ENCODE data around the gene MYOC.
"Not testable (repeated sequence)": the region's sequence is repeated elsewhere in the genome, so short reads cannot be mapped to it uniquely, and the experiment has no call there.

Gene MYOC

DNA sequence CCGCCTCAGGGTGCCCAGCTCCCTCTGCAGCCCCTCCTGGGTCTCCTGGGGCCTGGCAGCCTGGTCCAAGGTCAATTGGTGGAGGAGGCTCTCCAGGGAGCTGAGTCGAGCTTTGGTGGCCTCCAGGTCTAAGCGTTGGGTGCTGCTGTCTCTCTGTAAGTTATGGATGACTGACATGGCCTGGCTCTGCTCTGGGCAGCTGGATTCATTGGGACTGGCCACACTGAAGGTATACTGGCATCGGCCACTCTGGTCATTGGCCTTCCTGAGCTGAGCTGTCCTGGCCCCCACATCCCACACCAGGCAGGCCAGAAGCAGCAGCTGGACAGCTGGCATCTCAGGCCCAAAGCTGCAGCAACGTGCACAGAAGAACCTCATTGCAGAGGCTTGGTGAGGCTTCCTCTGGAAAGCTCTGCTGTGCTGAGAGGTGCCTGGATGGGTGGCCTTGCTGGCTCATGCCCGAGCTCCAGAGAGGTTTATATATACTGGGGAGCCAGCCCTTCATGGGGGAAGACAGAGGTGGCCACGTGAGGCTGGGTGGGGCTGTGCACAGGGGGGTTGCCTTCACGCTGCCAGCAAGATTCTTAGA lies at the start of gene MYOC:
MYOC (minus strand) TSS at position 455 of the 589 bp plus-strand sequence; CDS start at position 378, 77 bp downstream.
- DNase-seq (ENCODE audit: low read depth in 2 of 2), result no peak

DNA sequence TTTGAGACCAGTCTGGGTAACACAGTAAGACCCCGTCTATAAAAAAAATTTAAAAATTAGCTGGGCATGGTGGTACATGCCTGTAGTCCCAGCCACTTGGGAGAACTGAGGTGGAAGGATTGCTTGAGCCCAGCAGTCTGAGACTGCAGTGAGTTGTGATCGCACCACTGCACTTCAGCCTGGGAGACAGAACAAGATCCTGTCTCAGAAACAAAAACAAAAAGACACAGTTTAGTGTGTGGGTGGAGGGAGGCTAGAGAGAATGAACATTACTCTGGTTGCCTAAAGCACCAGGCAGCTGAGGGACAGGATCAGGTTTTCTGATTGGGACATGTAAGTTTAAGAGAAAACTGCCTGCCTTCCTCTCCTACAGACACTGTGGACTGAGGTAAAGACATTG lies 47.0 kb upstream of the MYOC start:
- DNase-seq (ENCODE audit: low read depth in 2 of 2), result no peak

DNA sequence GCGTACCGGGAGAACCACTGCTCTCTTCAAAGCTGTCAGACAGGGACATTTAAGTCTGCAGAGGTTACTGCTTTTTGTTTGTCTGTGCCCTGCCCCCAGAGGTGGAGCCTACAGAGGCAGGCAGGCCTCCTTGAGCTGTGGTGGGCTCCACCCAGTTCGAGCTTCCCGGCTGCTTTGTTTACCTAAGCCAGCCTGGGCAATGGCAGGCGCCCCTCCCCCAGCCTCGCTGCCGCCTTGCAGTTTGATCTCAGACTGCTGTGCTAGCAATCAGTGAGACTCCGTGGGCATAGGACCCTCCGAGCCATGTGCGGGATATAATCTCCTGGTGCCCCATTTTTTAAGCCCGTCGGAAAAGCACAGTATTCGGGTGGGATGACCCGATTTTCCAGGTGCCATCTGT lies 43.3 kb upstream of the MYOC start:
- DNase-seq (ENCODE audit: low read depth in 2 of 2), result not testable (repeated sequence)

DNA sequence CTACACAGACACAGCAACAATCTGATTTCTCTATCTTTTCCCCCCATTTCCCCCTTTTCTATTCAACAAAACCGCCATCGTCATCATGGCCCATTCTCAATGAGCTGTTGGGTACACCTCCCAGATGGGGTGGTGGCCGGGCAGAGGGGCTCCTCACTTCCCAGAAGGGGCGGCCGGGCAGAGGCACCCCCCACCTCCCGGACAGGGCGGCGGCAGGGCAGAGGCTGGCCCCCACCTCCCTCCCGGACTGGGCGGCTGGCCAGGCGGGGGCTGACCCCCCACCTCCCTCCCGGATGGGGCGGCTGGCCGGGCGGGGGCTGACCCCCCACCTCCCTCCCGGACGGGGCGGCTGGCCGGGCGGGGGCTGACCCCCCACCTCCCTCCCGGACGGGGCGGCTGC lies 41.1 kb upstream of the MYOC start:
- not testable (repeated sequence) for DNase-seq (ENCODE audit: low read depth in 2 of 2)

DNA sequence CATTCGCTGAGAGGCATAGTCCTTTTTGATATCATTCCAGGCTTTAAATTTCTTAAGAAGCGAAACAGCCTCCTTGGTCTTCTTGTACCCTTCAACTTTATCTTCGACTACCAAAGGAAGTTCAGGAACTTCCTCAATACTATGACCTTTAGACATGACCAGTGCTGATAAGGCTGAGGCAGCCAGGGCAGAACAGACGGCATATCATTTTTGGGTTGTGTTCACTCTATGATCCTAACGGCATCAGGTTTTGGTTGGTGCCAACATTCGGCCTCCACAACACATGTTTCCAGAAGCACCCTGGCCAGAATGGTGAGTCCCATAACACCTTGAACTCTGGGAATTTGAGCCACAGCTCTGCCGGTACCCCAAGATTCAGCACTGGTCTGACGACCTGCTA lies 31.4 kb upstream of the MYOC start:
- no peak for DNase-seq (ENCODE audit: low read depth in 2 of 2)

DNA sequence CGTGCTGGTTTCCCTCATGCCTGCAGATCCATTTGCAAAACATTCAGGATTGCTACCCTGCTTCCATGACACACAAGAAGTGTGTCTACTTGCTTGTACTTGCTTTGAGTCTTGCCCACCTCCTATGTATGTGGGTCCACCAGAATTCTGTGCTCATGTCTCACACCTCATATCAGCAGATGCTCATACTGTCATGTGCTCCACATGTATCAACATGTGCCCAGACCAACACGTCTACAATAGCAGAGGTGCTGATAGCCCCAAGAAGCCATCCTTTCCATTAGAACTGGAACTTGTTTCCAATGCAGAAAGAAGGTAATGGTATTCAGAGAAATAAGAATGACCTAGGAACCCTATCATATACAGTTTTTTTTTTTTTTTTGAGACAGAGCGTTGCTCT lies 27.9 kb upstream of the MYOC start:
- no peak for DNase-seq (ENCODE audit: low read depth in 2 of 2)

DNA sequence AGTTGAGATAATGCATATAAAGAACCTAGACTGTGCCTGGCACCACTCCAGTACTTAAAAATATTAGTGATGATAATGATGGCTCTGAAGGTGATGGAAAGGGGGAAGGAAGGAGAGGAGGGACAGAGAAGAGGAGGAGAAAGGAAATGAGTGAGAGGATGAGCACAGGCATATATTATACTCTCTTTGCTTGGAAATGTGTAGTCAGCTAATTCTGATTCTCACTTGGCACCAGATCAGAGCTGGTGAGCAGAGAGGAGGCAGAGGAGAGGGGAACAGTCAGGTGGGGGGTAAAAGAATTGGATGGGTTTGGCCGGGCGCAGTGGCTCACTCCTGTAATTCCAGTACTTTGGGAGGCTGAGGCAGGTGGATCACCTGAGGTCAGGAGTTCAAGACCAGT lies 24.3 kb upstream of the MYOC start:
- DNase-seq (ENCODE audit: low read depth in 2 of 2), result no peak

DNA sequence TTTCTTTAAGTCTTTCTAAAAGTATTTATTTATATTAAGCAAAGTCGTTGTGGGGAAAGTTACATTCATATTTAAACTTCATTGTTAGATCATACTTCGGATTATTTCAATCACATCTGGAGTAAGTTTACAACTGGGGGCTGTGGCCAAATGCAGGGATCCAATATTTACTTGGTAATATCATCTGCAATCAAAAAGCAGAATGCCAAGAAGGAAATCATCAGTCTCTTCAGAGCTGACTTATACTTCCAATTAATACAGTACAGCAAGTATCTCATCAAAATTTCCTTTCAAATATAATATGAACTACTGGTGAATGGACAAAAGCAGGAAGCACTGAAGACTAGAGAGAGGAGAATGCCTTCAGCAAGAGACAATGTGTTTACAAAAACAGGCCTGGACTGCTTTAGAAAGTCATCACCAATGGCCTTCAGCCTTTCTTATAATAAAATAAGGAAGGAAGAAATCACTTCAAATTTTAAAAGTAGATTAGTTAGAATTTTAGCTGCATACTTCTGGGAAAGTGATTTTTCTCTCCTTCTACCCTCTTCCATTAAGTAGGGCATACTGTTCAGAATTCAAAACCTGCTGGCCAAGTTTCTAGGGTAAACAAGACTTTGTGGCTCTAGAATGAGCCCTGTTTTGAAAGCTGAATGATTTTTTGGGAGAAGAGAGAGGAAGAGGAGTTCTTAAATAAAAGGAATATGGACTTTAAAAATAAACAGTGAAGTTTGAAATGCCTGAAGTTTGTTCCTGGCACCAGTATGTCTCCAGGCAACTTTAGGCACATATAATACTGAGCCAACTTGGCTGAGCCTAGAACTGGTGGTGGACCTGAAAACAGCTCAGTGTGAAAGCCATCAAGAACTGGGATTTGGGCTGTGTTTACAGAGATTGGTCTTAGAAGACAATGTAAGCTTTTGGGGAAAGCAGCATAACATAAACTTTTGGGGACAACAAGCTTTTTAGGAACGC lies 22.2 kb upstream of the MYOC start:
- no peak for DNase-seq (ENCODE audit: low read depth in 2 of 2)

DNA sequence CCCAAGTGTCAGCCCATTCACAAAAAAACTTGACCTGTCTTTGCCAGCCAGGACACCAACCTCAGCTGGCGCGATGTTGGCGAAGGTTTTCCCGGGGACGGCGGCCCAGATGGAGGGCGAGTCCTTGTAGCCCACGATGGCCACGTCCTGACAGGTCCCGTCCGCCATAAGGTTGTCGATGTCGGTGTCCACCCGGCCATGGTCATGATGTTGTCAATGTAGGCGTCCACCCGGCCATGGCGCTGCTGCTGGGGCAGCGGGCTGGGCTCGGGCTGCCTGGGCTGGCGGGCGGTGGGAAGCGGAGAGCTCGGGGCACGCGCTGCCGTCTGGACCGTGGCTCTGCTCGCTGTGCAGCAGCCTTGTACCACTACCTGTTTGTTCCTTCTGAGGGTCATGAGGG lies 18.3 kb upstream of the MYOC start:
- no peak for DNase-seq (ENCODE audit: low read depth in 2 of 2)

DNA sequence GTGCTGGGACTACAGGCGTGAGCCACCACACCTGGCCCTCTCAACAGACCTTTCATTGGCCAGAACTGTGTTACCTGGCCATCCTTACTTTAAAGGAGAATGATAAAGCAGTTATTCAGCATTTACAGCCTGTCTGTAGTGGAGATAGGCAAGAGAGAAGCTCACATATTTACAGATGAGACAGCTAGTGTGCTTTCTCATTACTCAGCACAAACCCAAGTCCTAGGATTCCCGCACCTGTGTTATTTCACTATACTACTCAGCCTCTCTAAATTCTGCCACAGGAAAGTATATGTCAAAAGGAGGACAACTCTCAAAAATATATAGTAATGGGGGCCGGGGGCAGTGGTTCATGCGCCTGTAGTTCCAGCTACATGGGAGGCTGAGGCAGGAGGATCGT lies 15.9 kb upstream of the MYOC start:
- DNase-seq (ENCODE audit: low read depth in 2 of 2), result no peak

DNA sequence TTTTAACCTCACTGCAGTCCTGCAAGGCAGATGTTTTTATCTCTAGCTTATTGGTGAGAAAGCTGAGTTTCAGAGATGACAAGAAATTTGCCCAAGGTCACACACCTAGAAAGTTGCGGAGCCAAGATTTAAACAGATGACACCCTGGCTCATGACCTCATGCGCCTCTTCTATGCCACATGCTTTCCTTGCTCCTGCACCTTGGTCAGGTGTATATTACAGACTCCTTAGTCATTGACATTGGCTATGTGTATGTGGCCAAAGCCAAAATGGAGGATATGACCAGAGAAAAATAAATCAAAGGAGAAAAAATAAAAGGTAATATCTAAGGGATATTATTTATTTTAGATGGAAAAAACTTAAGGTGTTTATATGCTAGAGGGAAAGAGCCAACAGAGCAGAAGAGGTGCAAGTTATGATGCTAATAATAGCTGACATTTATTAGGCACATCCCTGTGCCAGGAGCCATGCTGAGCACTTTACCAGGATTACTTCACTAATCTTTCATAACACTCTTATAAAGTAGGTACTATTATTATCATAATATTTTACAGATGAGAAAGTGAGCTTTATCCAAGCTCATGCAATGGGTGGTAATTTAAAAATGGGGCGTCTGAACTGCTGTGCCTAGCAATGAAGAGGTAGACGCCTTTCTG lies 13.8 kb upstream of the MYOC start:
- DNase-seq (ENCODE audit: low read depth in 2 of 2), result no peak

DNA sequence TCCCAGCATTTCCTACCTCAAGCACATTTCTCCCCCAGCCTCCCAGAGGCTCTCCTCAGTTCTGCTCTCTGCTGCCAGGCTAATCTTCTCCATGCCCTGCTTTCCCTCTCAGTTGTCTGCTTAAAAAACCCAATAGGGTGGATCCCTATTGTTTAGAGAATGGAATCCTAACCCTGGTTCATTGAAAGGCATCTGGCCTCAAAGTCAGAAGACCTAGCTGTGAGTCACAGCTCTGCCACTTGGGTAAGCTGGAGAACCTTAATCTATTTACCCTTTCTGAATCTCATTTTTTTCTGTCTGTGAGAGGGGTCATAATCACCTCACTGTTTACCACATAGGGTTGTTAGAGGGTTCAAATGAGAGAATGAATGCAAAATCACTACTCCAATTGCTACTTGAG lies 12.5 kb upstream of the MYOC start:
- DNase-seq (ENCODE audit: low read depth in 2 of 2), result no peak

DNA sequence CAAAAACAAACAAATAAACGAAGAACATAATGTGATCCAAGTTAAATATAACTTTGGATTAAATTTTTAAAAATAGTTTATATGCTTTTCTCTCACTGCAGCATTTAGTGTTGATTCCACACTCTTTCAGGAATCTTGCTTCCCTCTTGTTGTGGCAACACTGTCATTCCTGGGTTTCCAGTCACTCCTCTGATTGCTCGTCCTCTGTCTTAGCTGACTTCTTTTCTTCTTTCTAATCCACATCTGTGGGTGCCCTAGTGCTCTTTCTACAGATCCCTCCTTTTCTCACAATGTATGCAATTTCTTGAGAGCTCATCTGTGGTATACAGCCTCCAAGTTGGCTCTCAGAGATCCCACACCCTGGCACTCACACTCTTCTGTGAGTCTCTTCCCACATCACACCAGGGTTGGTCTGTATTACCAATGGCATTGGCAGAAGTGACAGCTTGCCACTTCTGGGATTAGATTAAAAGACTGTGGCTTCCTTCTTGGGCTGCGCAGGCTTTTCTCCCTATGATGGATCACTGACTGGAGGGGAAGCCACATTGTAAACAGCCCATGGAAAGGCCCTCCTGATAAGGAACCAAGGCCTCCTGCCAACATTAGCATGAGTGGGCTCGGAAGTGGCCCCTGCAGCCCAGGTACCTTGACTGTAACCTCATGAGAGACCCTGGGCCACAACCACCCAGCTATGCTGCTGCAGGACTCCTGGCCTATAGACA lies 11.5 kb upstream of the MYOC start:
- no peak for DNase-seq (ENCODE audit: low read depth in 2 of 2)

DNA sequence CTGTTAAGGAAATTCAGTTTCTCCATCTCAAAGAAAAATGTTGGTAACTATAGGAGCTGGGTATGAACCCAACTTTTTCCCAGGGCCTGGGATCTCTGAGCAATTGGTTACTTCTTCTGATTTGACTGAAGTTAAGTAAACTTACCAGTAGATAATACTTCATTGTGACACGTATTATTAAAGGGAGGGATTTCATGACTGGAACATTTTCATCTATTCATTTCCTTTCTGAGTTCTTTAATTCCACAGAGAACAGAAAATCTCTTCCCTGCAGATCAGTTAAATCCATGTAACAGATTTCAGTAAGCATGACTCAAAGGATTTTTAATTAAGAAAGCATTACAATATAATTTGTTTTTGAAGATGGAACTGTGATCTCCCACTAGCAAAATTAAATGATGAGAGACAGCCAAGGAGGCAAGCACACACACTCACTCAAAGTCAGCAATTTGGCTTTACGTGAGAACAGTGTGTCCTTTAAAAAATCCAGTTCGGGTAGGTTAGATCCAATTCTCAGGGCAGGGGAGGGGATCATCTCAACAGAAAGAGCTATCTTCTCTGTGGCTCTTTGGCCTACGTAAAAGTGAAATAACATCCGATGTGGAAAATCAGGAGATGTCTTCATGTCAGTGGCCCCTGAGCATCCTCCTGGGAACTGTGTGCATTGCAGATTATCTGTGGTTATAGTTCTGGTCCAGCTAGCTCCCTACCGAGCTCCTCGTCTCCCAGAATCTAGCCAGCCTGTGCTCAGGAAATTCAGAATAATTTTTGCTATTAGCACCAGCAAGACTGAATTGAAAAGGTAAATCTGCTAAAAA lies 10.8 kb upstream of the MYOC start:
- no peak for DNase-seq (ENCODE audit: low read depth in 2 of 2)

DNA sequence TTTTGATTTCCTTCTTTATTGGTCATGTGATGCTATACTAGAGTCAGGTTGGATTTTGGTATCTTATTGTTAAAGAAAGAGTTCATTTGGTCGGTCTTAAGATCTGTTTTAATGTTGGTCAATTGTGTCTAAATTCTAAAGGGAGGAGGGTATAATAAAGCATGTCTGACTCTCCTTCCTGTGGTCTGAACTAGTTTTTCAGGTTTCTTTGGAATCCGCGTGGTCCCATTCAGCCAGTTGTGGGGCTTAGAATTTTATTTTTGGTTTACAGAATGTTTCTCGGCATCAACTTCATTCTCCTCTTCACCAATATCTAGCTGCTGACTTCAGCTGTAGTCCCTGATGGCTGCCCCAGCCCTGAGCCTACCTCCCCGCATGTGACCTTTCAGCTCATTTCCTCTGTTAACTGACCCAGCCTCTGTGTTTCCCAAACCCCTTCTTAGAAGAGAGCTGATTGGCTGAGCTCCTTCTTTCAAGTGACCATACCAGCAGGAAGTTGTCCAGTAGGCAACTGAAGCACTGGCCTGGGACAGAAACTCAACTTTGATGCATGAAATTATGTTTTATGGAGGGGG lies 8.7 kb upstream of the MYOC start:
- DNase-seq (ENCODE audit: low read depth in 2 of 2), result no peak

DNA sequence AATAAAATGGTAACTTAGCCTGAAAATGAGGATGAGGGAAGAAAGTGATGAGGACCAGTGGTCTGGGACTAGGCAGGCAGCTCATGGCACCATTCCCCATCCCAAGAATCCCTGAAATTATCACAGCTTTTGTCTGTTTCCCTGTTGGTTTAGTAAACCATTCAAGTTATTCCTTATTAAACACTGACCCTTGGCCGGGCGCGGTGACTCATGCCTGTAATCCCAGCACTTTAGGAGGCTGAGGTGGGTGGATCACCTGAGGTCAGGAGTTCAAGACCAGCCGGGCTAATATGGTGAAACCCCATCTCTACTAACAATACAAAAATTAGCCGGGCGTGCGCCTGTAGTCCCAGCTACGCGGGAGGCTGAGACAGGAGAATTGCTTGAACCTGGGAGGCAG lies 3.7 kb upstream of the MYOC start:
- DNase-seq (ENCODE audit: low read depth in 2 of 2), result not testable (repeated sequence)

DNA sequence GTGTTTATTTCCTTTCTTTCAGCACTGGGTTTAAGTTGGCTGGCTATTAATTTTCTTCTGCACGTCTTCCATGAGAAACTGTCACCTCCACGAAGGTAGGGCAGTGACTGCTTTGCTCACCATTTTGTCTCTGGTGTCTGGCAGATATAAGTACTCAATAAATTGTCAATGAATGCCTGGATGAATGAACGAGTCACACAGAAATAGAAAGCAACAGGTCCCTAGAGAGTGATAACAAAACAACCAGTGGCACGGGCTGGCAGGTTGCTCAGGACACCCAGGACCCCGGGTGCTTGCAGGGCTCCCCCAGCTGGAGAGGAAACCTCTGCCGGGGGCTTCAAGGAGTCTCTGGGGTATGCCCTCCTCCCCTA lies 3.2 kb upstream of the MYOC start:
- no peak for DNase-seq (ENCODE audit: low read depth in 2 of 2)

DNA sequence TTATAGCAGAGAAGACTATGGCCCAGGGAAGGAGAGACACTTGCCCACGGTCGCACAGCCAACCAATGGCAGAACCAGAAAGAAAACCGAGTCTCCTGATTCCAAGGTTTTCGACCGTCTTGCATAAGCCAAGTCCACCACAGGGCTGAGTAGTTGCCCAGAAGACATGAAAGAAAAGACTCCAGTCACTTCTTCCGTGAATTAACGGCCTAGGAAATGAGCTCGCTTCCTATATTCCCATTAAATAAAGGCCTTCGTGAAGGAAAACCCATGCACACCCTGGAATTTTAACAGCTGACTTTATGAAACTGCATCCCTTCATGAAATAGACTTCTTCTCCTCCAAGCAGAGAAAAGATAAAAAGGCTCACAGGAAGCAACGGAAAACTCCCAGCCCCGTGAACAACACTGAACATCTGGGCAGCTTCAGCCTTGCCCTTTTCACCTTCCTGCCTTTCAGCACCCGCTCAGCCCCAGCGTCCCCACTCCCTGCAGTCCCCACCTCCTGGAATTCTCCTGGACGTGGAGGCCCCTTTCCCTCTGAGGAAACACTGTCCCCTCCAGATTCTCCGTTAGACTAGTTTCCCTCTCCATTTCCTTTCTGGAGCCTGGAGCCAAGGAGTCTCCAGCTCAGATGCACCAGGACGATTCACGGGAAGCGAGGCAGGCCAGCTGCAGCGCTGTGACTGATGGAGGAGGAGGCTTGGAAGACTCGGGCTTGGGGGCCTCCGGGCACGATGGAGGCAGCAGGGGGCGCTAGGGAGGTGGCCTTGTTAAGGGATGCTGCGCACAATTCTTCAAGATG lies 2.7 kb upstream of the MYOC start:
- DNase-seq (ENCODE audit: low read depth in 2 of 2), result peak in 1 of 2 experiments; percentile 26

DNA sequence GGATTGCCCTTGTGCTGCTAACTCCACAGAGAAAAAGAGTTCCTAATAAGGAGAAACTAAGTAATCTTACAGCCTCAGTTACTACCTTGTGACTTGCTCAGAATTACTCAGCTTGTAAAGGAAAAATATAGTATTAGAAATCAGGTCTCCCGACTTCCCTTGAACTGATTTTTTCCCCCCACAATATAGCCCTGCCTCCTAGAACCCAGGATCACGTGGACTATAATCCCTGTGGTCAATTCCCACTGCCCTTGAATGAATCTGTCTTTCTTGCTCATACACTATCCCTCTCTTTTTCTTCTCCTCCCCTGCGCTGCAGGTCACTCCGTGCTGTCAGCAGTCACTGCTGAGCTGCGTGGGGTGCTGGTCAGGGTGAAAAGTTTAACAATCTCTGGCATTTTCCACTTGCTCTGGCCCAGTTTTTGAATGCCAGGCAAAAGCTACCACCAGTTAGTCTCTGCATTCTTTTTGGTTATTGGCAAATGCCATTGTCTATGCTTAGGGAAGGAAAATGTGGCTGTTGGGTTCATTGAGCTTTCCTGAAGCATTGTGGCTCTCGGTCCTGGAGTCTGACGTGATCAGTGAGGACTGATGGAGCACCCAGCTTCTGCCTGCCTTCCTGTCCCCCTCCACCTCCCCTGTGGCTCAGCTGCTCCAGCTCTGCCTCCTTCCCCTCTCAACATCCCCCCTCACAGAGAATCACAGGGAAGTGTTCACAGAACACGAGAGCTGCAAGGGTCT lies 1.9 kb upstream of the MYOC start:
- no peak for DNase-seq (ENCODE audit: low read depth in 2 of 2)

Data from fibroblast of skin of left biceps (primary cell).